GM10248 (cell line): ENCODE measurements around the gene KAT2B.

Experiments
- CTCF ChIA-PET: fragments of 300-600 bp; sonication (Branson Sonifier 250); formaldehyde crosslinking; extraction: SDS; loops from one replicate; lab custom pipeline; 2021; ENCODE audit warnings: antibody characterized with exemption; lab: Yijun Ruan, JAX
- POLR2A ChIA-PET: fragments of 350-650 bp; sonication (Branson Sonifier 250); formaldehyde crosslinking; extraction: SDS; loops from one replicate; lab custom pipeline; 2020; ENCODE audit warnings: antibody characterized with exemption; lab: Yijun Ruan, JAX
- DNase-seq: peaks from one replicate; pipeline ENCODE4 v3.0.0; 2012; ENCODE audit errors: extremely low spot score
- CTCF ChIP-seq: IDR thresholded peaks from 2 replicates; pipeline ENCODE4 v1.5.1; 2012; ENCODE audit warnings: mild to moderate bottlenecking, low read depth; ENCODE audit errors: extremely low read depth, missing control alignments, control extremely low read depth

Gene KAT2B

GRCh38 chr3:20055020-20055775 is 15.0 kb downstream of the KAT2B start:
- DNase-seq, result no peak
- TF ChIP-seq CTCF, result no peak
- ChIA-PET CTCF (interaction anchor here (1.2 kb wide), 1 partner anchor 14 kb away, joined by 4 read pairs; no protein-coding TSS in a partner anchor), POLR2A (no interaction called here)

- POLR2A ChIA-PET, result no interaction called here
- no peak for TF ChIP-seq CTCF
- CTCF ChIA-PET, result interaction anchor here (1.2 kb wide), 1 partner anchor 15 kb away, joined by 4 read pairs; no protein-coding TSS in a partner anchor
Observed at GRCh38 chr3:20055842-20056241, 15.6 kb downstream of the KAT2B start.

GRCh38 chr3:20056725-20057611 is 16.7 kb downstream of the KAT2B start:
- no peak for TF ChIP-seq CTCF
- ChIA-PET CTCF (interaction anchor here (0.8 kb wide), 1 partner anchor 16 kb away, joined by 3 read pairs; no protein-coding TSS in a partner anchor), POLR2A (no interaction called here)
- DNase-seq, result no peak

More at GRCh38 chr3:20055842-20056241, 15.6 kb downstream of the KAT2B start:
- DNase-seq, result no peak

GRCh38 chr3:20057612-20058180 is 17.4 kb downstream of the KAT2B start:
- no peak for DNase-seq
- no peak for TF ChIP-seq CTCF
- ChIA-PET POLR2A (no interaction called here), CTCF (interaction anchor here (0.8 kb wide), 1 partner anchor 17 kb away, joined by 3 read pairs; no protein-coding TSS in a partner anchor)

GRCh38 chr3:20059929-20060328 is 19.7 kb downstream of the KAT2B start:
- ChIA-PET POLR2A (no interaction called here), CTCF (no interaction called here)
- DNase-seq, result no peak
- no peak for TF ChIP-seq CTCF

GRCh38 chr3:20060974-20061685 is 20.9 kb downstream of the KAT2B start:
- POLR2A ChIA-PET, result no interaction called here
- DNase-seq, result no peak
- no peak for TF ChIP-seq CTCF
- CTCF ChIA-PET, result no interaction called here
